HG03521 (cell line): ENCODE measurements around the gene RIOX2.
"Not testable (repeated sequence)": the region's sequence is repeated elsewhere in the genome, so short reads cannot be mapped to it uniquely, and the experiment has no call there.

Experiments used
- ATAC-seq: cut with Tn5 transposase; IDR thresholded peaks from one replicate; pipeline ENCODE4 v1.9.1; 2021; ENCODE audit warnings: mild to moderate bottlenecking, moderate library complexity; ENCODE audit not compliant: unreplicated experiment

Gene RIOX2

GRCh38 chr3:97916576-97916975 lies 55.7 kb downstream of the RIOX2 start:
- ATAC-seq = no peak

GRCh38 chr3:97914388-97914787 lies 57.8 kb downstream of the RIOX2 start:
- ATAC-seq = peak; percentile 51

GRCh38 chr3:97911459-97911858 lies 60.8 kb downstream of the RIOX2 start:
- no peak for ATAC-seq

- ATAC-seq = no peak
These were observed 61.3 kb downstream of the RIOX2 start for GRCh38 chr3:97910931-97911351.

GRCh38 chr3:97910236-97910831 lies 61.9 kb downstream of the RIOX2 start:
- not testable (repeated sequence) for ATAC-seq

- not testable (repeated sequence) for ATAC-seq
These were observed 62.4 kb downstream of the RIOX2 start for GRCh38 chr3:97909830-97910229.

GRCh38 chr3:97901313-97902248 lies 70.7 kb downstream of the RIOX2 start:
- ATAC-seq = no peak

- no peak for ATAC-seq
These were observed 72.9 kb downstream of the RIOX2 start for GRCh38 chr3:97899331-97899730.

- ATAC-seq = no peak
These were observed 75.7 kb downstream of the RIOX2 start for GRCh38 chr3:97896547-97896946.

- ATAC-seq = no peak
These were observed 76.1 kb downstream of the RIOX2 start for GRCh38 chr3:97896129-97896528.

GRCh38 chr3:97895216-97895615 lies 77.0 kb downstream of the RIOX2 start:
- ATAC-seq = peak; percentile 71

- ATAC-seq = no peak
These were observed 79.4 kb downstream of the RIOX2 start for GRCh38 chr3:97892852-97893251.
